Endothelial cell of hepatic sinusoid (primary cell): ENCODE measurements around the gene PSMD11.

Experiments
- in situ Hi-C: cut with HindIII; loops from 2 replicates; pipeline ENCODE4 v1.10.0; 2017; ENCODE audit warnings: low sequenced_read_pairs

Gene PSMD11

DNA sequence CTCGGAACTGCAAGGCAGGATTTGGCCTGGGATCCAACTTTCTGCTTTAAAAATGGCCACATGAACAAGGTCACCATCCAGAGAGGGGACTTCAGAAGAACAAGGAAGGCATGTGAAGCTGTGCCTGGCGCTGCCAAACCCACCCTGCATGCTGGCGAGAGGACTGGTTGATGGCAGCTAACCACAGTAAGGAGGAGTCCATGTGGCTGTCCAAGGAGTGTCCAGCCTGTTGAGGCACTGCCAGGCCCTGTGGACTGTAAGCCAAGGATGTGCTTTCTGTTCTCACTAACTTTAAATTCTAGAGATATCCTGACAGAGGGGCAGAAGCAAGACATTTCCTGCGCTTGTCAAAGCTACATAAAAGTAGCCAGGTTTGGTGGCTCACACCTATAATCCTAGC is 82.8 kb downstream of the PSMD11 start:
- in situ Hi-C loops: no loop called here

DNA sequence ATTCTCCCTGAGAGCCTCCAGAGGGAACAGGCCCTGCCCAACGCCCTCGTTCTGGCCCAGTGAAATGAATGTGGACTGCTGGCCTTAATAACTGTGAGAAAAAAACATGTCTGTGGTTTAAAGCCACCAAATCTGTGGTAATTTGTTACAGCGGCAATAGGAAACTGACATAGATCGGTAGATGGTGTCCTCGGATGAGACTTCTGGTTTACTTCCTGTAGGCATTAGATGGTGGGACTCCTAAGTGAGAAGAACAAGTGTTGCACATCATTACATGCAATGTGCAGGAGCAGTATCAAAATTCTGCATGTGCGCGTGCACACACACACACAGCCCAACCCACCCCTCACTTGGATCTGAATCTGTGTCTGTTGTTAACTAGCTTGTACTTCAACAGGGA is 84.5 kb downstream of the PSMD11 start:
- in situ Hi-C loops: no loop called here

DNA sequence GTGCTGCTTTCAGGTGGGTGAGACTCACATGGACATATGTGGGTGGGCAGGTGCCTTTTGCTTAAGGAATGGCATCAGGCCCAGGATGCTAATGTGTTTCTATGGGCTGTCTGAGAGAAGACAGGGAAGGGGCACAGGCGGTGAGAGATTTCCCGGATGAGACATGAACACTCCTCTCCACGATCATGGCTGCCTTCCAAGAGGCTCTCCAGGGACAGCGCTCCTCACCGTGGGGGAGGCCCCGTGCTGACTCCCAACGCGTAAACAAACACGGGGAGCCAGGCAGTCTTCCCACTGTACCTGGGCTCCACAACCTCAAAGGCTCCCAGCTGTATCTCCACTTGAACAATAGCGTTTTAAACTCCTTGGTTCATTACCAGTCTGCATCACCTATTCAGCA is 85.3 kb downstream of the PSMD11 start:
- in situ Hi-C loops: no loop called here
